Measurements from ENCODE around the gene LRCH1.

Gene LRCH1

GRCh38 chr13:46562152-46562551, 9.2 kb downstream of the LRCH1 start:
- no peak for DNase-seq

GRCh38 chr13:46562581-46562980, 9.6 kb downstream of the LRCH1 start:
- DNase-seq = no peak

- no peak for DNase-seq
These were observed 13.1 kb downstream of the LRCH1 start for GRCh38 chr13:46565808-46566750.

DNA sequence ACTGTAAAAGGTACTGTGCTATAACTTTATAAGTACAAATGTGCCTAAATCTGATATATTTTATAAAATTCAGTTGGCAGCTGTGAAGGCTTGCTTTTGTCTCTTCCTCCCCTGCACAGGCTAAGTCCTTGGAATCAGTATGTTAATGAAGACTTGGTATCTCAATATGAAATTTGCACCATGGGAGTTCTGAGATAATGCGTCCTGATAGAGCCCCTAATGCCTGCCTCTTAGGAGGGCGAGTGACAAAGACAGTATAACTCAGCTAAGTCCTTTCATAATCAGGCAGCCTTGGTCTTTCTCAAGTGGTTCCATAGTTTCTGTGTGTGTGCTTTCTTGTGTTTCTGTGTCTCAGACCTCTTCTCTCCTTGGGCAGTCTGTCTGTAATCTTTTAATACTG, 14.7 kb downstream of the LRCH1 start:
- DNase-seq = no peak

DNA sequence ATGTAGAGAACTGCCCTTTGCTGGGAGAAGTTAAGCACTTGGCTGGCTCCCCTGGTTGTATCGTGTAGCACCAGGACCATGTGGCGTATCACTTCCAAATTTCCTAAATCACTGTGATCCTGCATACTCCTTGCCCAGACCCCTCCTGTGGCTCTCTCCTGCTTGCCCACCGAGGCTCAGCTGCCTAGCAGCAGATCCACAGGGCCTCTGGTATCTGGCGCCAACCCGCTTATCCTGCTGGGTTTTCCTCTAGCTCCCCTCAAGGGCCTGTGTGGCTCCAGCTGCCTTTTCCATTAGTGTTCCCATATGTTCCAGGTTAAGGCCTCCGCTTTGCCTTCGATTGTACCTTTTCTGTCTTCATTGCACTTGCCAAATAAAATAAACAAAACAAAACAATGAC, 16.5 kb downstream of the LRCH1 start:
- DNase-seq = no peak

- no peak for DNase-seq
These were observed 17.3 kb downstream of the LRCH1 start for GRCh38 chr13:46570273-46570672.

GRCh38 chr13:46571189-46571908, 18.4 kb downstream of the LRCH1 start:
- DNase-seq = no peak

DNA sequence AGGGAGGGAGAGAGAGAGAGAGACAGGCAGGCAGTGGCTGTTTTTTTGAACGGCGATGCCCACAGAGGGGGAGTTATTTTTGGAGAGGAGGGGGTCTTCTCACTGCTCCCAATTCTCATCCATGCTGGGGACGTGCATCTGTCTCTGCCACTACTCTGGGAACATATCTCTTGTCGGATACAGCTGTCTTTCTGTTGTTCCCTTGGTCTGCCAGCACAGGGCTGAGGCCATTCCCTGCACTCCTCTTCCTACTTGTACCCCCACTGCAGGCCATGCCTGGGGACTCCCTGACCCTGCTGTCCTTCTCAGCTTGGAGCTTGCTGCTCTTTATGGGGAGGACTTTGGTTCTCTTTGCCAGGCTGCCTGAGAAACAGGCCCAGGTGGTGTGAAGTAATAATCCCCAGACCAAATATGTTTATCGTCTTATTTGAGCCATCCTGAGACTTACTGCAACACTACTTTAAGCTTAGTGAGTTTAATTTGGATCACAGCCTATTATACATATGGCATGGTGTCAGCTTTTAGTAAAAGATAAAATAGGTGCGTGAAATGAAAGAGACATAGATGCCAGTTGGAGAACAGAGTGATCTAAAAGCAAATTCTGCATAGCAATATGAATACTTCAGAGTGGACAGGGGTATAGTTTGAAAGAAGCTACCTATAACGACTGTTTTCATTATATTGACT, 19.1 kb downstream of the LRCH1 start:
- DNase-seq = no peak

DNA sequence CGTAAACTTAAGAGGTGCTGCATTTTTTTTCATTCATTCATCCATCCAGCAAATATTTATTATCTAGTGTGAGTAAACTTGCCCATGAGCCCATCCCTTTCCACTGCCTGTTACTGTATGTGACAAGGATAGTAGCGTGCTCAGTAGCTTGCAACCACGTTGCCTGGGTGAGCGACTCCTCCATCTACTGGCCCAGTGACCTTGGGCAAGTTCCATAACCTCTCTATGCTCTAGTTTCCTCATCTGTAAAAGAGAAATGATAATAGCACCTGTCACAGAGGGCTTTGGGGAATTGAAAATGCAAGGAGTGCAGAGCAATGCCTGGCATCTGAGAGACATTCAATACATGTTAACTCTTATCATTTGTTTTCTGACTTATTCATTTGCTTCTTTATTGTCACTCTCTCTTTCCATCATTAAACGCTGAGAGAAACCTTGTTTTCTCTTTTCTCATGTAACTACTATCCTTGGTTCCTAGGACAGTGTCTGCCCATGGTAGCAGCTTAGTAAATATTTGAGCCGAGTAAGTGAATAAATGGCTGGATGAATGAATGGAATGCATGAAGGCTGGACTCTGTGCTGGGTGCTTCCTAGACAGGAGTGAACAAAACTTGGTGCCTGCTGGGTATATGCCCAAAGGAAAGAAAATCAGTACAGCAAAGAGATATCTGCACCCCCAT, 19.9 kb downstream of the LRCH1 start:
- no peak for DNase-seq

DNA sequence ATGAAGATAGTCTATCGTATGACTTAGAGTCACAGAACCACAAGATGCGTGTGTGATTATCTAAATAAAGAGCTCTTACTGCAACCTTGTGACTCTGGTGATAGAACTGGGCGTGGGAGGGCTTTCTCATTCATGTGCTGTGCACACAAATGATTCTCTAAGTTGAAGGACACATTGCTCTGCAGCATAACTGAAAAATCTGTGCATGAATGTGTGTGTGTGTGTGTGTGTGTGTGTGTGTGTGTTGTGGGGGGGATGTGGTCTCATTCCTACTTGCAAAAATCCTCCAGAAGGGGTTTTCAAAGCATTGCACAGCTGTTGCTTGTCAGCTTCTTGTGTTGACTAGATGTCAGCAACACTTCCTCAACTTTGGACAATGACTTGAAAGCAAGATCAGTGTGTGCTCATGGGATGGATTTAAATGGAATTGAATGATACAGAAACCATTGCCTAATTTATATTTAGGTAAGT, 22.4 kb downstream of the LRCH1 start:
- no peak for DNase-seq

- DNase-seq = no peak
These were observed 22.9 kb downstream of the LRCH1 start for GRCh38 chr13:46575818-46576221.

DNA sequence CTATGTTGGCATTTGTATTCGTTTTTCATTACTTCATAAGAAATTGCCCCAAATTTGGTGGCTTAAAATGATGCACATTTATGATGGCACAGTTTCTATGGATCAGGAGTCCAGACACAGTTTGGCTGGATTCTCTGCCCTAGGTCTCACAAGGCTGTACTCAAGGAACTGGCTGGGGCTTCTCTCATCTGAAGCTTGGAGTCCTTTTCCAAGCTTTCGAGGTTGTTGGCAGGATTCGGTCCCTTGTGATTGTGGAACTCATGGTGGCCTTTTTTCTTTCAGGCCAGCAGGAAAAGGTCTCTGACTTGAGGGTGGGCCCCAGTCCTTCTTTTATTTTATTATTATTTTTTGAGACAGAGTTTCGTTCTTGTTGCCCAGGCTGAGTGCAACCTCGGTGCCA, 23.8 kb downstream of the LRCH1 start:
- DNase-seq = no peak

DNA sequence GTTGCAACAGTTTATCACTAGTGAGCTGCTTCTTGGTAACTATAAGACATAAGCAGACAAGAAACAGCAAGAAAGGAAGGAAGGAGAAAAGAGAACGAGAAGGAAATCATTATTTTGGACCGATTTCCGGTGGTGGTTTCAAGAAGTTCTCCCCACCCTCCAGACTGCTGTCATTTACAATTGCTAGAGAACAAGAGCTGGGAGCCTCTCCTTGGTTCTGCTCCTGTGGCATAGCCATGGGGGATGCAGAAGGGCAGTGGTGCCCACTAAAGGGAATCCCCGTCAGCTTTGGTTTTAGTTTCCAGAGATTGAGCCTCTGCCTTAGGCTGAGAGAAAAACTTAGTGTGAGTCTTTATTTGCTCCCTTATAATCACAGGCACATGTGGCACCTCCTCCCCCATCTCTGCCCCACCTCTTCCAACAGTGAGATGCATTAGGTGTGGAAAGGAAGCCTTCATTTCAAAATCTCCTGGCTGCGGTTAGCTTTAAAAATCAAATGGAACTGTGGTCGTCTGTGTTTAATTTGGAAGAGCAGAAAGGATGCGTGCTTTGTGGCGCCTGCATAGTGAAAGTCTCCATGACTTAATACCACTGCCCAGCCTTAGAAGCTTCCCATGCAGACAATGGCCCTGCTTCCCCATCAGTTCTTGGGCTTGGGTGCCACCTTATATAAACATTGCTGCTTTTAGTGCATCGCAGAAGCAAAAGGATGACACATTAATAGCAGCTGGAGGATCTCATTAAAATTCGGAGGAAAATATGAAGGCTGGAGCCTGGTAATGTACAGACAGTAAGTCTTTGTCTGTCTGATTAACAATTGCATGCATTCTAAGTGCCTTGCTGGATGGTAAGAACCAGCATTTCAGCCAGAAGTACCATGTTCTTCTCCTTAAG, 25.0 kb downstream of the LRCH1 start:
- no peak for DNase-seq

DNA sequence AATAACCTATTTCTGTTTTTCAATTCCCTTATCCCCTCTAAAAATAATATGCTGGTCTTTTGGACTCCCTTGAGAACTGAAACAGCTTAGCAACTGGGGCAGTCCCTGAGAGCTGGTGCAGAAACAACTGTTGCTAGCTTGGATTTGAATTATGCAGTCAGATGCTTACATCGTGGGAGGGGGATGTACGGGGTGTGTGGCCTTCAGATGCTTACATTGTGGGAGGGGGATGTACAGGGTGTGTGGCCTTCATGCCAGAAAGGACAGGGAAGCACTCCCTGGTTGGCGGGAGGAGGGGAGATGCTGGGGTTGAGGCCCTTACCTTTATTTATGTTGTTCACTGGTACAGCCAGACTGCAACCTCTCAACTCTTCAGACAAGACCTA, 25.6 kb downstream of the LRCH1 start:
- no peak for DNase-seq

DNA sequence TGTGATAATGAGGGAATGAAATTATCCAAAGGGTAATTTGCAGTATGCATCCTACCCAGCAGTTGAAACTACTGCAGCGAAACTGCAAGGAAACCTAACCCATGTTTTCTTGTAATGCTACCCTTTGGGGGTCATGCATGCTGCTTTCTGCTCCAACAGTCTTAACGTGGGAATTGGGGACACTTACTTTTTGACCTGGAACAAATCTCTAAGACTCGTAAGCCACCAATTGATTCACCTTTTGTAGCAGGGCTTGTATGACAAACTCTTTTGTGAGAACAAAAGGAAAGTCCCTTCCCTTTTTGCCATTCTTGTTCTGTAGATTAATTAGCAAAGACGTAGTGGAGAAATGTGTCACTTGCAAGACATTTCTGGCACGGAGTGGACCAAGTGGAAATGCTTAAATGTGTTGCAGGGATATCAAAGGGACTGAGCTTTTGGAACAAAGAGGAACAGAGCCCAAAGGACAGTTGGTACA, 27.4 kb downstream of the LRCH1 start:
- no peak for DNase-seq

DNA sequence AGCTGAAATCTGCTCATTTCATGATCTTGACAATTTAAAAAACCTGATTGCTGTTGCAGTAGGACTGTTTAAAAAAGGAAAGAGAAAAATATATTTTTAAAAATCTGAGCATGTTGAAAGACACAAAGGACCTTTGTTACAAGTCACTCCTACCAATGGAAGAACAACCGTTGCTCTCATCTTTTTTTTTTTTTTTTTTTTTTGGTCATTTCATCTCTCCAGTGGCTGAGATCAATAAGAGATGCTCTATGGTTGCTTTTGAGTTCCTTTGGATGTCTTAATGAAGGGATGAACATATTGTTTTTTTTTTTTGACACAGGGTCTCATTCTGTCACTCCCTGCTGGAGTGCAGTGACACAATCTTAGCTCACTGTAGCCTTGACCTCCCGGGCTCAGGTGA, 29.2 kb downstream of the LRCH1 start:
- no peak for DNase-seq

- no peak for DNase-seq
These were observed 34.0 kb downstream of the LRCH1 start for GRCh38 chr13:46586751-46587514.

DNA sequence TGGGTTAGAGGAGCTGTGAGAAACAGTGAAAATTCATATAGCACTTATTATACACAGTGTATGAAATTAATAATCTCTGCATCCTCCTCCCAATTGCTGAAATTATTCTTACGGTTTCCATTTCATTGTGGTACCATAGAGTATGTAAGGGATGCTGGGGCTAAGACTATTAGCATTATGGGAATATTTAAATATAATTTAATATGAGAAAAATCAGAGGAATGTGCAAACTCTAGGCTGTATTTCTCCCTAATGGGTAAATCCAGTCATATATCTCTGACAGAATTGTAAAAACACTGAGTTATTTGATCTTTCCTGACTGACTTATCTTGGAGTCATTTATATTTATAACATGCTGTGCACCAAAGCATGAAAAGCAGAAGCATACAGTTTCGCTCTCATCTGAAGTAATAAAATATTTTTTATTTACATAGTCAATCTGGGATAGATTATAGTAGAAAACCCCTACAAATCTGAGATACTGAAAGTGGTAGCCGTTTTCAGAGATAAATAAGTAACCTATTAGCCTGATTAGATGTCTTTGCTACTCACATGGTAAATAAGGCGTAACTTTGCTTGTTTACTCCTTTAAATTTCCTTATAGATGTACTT, 34.9 kb downstream of the LRCH1 start:
- DNase-seq = no peak

DNA sequence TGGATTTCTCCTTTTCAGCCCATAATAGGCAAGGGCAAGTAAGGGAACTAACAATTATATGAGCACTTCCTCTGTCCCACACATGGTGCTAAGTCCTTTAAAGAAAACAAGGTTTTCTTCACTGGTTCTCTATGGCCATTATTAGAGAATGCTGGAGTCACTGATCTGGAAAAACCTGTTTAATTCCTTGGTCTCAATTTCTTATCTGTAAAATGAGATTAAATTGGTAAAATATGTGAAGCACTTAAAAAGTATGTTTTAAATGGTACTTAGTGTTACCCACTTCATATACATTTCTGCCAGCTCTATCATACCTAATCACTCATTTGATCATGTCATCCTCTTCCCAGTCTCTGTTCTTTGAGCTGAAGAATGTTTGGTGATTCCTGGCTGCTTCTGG, 39.4 kb downstream of the LRCH1 start:
- no peak for DNase-seq

DNA sequence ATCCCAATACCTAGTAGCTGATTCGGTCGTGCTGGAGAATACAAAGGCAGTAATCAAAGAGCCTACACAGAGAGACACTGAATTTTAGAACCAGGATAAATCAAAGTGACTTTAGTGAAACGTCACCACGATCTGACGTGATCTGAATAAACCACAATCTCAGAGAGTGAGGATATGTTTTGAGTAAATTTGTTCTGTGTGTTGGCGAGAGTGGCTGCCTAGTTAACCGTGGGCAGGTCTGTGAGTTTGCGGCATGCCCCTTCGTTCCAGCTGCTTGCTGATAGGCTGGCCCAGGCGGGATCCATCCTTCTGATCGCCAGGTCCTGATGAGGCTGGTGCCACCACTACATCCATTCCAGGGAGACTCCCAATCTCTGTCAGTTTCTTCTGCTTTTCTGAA, 40.4 kb downstream of the LRCH1 start:
- DNase-seq = peak; percentile 11
